Endothelial cell (in vitro differentiated cells): Measurements from ENCODE around the gene MTCL1. TPM values are rescaled to one million over a fixed set of nuclear protein-coding genes. Genes with fewer than 3 reads are reported as not detected.

Experiments
- DNase-seq: peaks from one replicate; pipeline ENCODE4 v3.0.0; 2021; ENCODE audit warnings: low spot score
- H3K27ac Mint-ChIP-seq: one replicate; pipeline ENCODE4 v1.8.0; 2021; ENCODE audit warnings: mixed read lengths, inconsistent platforms; ENCODE audit not compliant: unreplicated experiment
- H3K27me3 Mint-ChIP-seq: one replicate; pipeline ENCODE4 v1.8.0; 2021; ENCODE audit warnings: mild to moderate bottlenecking, moderate library complexity, mixed read lengths, inconsistent platforms; ENCODE audit not compliant: unreplicated experiment
- H3K36me3 Mint-ChIP-seq: one replicate; pipeline ENCODE4 v1.8.0; 2021; ENCODE audit warnings: mild to moderate bottlenecking, low read depth, mixed read lengths, inconsistent platforms; ENCODE audit not compliant: unreplicated experiment
- H3K4me1 Mint-ChIP-seq: one replicate; pipeline ENCODE4 v1.8.0; 2021; ENCODE audit warnings: mild to moderate bottlenecking, mixed read lengths, inconsistent platforms; ENCODE audit not compliant: unreplicated experiment
- H3K4me3 Mint-ChIP-seq: one replicate; pipeline ENCODE4 v1.8.0; 2021; ENCODE audit warnings: mild to moderate bottlenecking, mixed read lengths, inconsistent platforms; ENCODE audit not compliant: unreplicated experiment
- H3K9me3 Mint-ChIP-seq: one replicate; pipeline ENCODE4 v1.8.0; 2021; ENCODE audit warnings: mixed read lengths, inconsistent platforms; ENCODE audit not compliant: unreplicated experiment
- total RNA-seq: library from RNA; stranded (reverse); fragmentation: NEBNext Ultra II Directional; extraction: Animal tissue kit (Norgen Biotek cat#: 25700); gene quantifications from one replicate; pipeline ENCODE4 v1.2.1, GENCODE V29; 2021; ENCODE audit not compliant: unreplicated experiment
- TF ChIP-seq, protein P1 (sequence below): fragments of 200-600 bp; sonication (generic); IDR thresholded peaks from one replicate; pipeline ENCODE4 v1.5.0; 2021; ENCODE audit warnings: antibody characterized with exemption; ENCODE audit not compliant: unreplicated experiment

MTCL1 gene
- total RNA-seq, 1 donor from 2014 or later, result 3.8 TPM

DNA sequence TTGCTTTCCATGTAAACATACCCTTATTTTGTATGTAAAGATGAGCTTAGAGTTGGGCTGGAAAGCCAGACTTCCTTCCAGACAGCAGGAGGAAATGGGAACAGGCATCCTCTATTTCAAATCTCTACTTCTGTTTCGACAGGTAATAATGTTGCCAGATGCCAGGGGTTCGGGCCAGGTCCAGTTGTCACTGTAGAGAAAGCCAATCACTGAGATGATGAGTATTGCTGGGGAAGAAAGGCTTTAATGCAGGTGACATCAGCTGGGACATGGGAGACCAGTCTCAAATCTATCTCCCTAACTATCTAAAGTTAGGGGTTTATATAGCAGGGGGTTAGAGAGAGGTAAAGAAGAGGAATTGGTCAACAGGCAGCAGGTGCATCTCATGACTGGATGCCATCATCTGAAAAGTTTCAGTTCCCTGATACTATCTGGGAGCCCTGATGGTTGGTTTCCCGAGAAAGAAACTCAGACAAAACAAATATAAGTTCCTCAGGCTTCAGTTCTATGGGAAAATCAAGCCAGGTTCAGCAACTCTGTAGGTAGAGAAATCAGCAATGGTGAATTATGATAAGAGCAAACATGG is 9.3 kb upstream of the MTCL1 start:
- no peak for DNase-seq
- H3K36me3 Mint-ChIP-seq, result no peaks in the 10 kb centered on the region
- no peaks in the 10 kb centered on the region for H3K9me3 Mint-ChIP-seq
- H3K4me1 Mint-ChIP-seq, result peaks cover 4% of the 10 kb centered on the region
- no peak overlapping the region for H3K27ac Mint-ChIP-seq
- H3K27me3 Mint-ChIP-seq, result peaks cover 2% of the 10 kb centered on the region
- no peak overlapping the region for H3K4me3 Mint-ChIP-seq
- TF ChIP-seq, protein P1, sequence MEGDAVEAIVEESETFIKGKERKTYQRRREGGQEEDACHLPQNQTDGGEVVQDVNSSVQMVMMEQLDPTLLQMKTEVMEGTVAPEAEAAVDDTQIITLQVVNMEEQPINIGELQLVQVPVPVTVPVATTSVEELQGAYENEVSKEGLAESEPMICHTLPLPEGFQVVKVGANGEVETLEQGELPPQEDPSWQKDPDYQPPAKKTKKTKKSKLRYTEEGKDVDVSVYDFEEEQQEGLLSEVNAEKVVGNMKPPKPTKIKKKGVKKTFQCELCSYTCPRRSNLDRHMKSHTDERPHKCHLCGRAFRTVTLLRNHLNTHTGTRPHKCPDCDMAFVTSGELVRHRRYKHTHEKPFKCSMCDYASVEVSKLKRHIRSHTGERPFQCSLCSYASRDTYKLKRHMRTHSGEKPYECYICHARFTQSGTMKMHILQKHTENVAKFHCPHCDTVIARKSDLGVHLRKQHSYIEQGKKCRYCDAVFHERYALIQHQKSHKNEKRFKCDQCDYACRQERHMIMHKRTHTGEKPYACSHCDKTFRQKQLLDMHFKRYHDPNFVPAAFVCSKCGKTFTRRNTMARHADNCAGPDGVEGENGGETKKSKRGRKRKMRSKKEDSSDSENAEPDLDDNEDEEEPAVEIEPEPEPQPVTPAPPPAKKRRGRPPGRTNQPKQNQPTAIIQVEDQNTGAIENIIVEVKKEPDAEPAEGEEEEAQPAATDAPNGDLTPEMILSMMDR, result no peak

DNA sequence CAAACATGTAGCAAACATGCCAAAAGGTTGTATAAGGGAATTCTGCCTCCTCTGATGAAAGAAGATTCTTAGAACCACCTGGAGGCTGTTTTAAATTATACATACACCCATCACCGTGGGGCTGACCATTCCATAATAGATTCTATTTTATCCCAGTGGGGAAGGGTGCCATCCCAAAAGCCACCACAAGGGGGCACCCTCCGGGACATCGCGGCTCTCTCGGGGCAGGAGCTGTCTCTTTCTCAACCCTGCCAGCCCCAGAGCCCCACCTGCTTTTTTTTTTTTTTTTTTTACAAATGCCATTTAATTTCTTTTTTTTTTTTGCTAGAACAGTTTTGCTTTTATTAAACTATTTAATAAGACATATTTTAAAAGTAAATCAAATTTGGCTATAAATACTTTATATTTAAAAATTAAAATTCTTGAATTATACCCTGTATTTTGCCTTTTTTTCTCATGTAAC is 8.6 kb upstream of the MTCL1 start:
- TF ChIP-seq, protein P1, result peak; percentile 98
- peaks cover 4% of the 10 kb centered on the region for H3K4me1 Mint-ChIP-seq
- H3K36me3 Mint-ChIP-seq, result no peaks in the 10 kb centered on the region
- H3K27me3 Mint-ChIP-seq, result peaks cover 2% of the 10 kb centered on the region
- no peak overlapping the region for H3K4me3 Mint-ChIP-seq
- no peak overlapping the region for H3K27ac Mint-ChIP-seq
- peak; percentile 87 for DNase-seq
- no peaks in the 10 kb centered on the region for H3K9me3 Mint-ChIP-seq

DNA sequence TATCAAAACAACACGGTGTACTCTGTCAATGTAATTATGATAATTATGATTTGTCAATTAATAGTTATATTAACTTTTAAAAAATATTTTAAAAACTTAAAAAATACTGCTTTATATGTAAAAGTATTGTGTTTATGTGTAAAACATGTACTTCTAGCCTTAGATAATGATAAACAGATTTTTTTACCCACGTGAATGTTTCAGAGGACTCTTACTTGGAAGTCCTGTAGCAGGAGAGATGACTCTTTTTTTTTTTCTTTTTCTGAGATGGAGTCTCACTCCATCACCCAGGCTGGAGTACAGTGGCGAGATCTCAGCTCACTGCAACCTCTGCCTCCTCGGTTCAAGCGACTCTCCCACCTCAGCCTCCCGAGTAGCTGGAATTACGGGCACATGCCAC is 6.2 kb upstream of the MTCL1 start:
- no peaks in the 10 kb centered on the region for H3K9me3 Mint-ChIP-seq
- H3K4me1 Mint-ChIP-seq, result peaks cover 4% of the 10 kb centered on the region
- H3K4me3 Mint-ChIP-seq, result no peak overlapping the region

DNA sequence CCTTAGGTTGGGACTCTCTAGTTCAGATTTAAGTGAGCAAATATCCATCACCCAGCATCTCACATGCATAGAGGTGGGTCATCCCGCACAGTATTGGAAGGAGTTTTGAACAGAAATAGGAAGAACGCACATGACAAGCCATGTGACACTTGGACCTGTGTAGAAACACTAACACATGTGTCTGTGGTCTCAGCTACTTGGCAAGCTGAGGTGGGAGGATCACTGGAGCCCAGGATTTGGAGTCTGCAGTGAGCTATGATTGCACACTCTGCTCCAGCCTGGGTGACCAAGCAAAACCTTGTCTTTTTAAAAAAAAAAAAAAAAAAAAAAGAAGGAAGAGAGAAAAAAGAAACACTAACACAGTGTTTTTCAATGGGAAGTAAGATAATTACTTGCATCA is 5.4 kb upstream of the MTCL1 start:
- TF ChIP-seq, protein P1, result no peak
- Mint-ChIP-seq H3K27me3 (peaks cover 11% of the 10 kb centered on the region), H3K4me3 (no peak overlapping the region), H3K4me1 (peaks cover 4% of the 10 kb centered on the region), H3K36me3 (no peaks in the 10 kb centered on the region), H3K9me3 (no peaks in the 10 kb centered on the region), H3K27ac (no peak overlapping the region)
- no peak for DNase-seq

More for the DNA sequence above, 6.2 kb upstream of the MTCL1 start:
- DNase-seq, result no peak
- Mint-ChIP-seq H3K36me3 (no peaks in the 10 kb centered on the region), H3K27me3 (peaks cover 11% of the 10 kb centered on the region), H3K27ac (no peak overlapping the region)
- TF ChIP-seq, protein P1, result no peak

DNA sequence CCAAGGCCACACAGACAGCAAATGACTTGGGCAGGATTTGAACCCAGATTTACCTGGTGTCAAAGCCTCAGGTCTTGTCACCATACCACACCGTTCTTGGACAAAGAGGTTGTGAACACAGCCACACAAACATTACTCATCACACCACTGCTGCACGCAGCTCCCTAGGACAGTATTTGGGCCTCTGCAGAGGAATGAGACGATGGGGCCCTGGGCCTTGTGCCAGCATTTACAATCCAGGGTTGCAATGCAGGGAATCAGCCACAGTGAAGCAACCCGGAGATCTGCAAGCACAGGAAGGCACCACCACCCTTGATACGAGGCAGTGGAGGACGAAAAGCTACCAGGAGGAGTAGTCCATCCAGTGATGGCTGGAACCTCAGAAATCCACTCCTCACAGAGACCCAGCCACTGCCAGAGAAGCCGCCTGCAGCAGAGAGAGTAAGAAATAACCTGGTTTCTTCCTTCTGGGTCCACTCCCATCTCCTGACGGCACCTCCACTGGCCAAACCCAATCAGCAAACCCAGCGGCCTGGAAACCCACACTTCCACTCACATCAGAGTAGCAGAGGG is 3.7 kb upstream of the MTCL1 start:
- no peak for DNase-seq
- H3K27me3 Mint-ChIP-seq, result peaks cover 12% of the 10 kb centered on the region
- H3K4me1 Mint-ChIP-seq, result no peaks in the 10 kb centered on the region
- H3K9me3 Mint-ChIP-seq, result no peaks in the 10 kb centered on the region
- TF ChIP-seq, protein P1, result no peak
- no peak overlapping the region for H3K27ac Mint-ChIP-seq
- H3K4me3 Mint-ChIP-seq, result no peak overlapping the region
- no peaks in the 10 kb centered on the region for H3K36me3 Mint-ChIP-seq
